Measurements from ENCODE around the gene IL36B.

- TF ChIP-seq CTCF (IDR thresholded peaks at IDR 0.05), result no peak
- TF ChIP-seq ZFX (IDR thresholded peaks at IDR 0.05; ENCODE audit: borderline replicate concordance), result no peak
These were observed 38.7 kb upstream of the IL36B start for GRCh38 chr2:113091231-113091896.

Measured in 22Rv1 (cell line).